ENCODE measurements around the gene SMARCC1. TPM values are rescaled to one million over a fixed set of nuclear protein-coding genes. Genes with fewer than 3 reads are reported as not detected.

Gene SMARCC1
- polyA plus RNA-seq, 2 of the 4 experiments (the other 2 are of a cell fraction), result 27.1 to 27.5 TPM

DNA sequence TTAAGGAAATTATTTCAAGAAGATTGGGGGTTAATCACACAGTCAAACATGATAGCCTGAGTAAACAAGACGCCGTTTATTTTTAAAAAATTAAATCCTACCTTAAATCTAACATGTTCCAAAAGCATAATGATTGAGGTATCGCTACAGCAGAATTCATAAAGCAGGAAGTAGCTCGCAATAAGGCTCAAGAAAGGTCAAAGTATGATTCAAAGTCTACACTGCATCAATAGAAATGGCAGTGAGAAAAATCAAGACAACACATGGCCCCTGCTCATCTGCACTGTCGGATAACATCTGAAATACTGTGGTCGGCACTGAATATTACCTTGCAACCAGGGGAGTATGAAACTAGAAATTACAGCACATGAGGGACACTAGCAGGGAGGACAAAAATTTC, 93.2 kb downstream of the SMARCC1 start:
- DNase-seq (ENCODE audit: low read depth in 1 of 2, low spot score in 1 of 2) (no peak), ATAC-seq (no peak), FAIRE-seq (no peak)
- H3K9me3 ChIP-seq, result no peaks in the 10 kb centered on the region
- WGBS (ENCODE audit: missing lambda C conversion rate), result 92% methylated on average over 6 of the region's 6 CpGs
- TF ChIP-seq CBX2 (IDR thresholded peaks at IDR 0.05; ENCODE audit: borderline replicate concordance, low read depth) (no peak), CEBPB (IDR thresholded peaks at IDR 0.05) (no peak), ZFP36 (IDR thresholded peaks at IDR 0.05; ENCODE audit: borderline replicate concordance, partially characterized antibody) (no peak), PHF8 (IDR thresholded peaks at IDR 0.05; ENCODE audit: borderline replicate concordance, low read depth) (no peak), MYC (IDR thresholded peaks at IDR 0.05; ENCODE audit: borderline replicate concordance, low read length) (no peak), ZNF302 (CRISPR knock-in tag; IDR thresholded peaks at IDR 0.05) (no peak), HOXB5 (CRISPR knock-in tag; IDR thresholded peaks at IDR 0.05) (no peak), KDM1A (IDR thresholded peaks at IDR 0.05; ENCODE audit: low read depth) (no peak), FOXS1 (CRISPR knock-in tag; IDR thresholded peaks at IDR 0.05) (no peak), ATOH8 (CRISPR knock-in tag; IDR thresholded peaks at IDR 0.05; ENCODE audit: low read depth) (no peak)
- TF ChIP-seq, protein P1, sequence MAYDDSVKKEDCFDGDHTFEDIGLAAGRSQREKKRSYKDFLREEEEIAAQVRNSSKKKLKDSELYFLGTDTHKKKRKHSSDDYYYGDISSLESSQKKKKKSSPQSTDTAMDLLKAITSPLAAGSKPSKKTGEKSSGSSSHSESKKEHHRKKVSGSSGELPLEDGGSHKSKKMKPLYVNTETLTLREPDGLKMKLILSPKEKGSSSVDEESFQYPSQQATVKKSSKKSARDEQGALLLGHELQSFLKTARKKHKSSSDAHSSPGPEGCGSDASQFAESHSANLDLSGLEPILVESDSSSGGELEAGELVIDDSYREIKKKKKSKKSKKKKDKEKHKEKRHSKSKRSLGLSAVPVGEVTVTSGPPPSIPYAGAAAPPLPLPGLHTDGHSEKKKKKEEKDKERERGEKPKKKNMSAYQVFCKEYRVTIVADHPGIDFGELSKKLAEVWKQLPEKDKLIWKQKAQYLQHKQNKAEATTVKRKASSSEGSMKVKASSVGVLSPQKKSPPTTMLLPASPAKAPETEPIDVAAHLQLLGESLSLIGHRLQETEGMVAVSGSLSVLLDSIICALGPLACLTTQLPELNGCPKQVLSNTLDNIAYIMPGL (CRISPR knock-in tag; IDR thresholded peaks at IDR 0.05; ENCODE audit: borderline replicate concordance), result no peak
- TF ChIP-seq, protein P2, sequence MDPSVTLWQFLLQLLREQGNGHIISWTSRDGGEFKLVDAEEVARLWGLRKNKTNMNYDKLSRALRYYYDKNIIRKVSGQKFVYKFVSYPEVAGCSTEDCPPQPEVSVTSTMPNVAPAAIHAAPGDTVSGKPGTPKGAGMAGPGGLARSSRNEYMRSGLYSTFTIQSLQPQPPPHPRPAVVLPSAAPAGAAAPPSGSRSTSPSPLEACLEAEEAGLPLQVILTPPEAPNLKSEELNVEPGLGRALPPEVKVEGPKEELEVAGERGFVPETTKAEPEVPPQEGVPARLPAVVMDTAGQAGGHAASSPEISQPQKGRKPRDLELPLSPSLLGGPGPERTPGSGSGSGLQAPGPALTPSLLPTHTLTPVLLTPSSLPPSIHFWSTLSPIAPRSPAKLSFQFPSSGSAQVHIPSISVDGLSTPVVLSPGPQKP (IDR thresholded peaks at IDR 0.05; ENCODE audit: low read depth, low read length), result no peak
- ChIA-PET POLR2A (no interaction called here), CTCF (no interaction called here)
- no peak overlapping the region for H3K27ac ChIP-seq
- no peak overlapping the region for H3K4me3 ChIP-seq
- H3K4me1 ChIP-seq, result no peaks in the 10 kb centered on the region
- H3K4me2 ChIP-seq, result no peak overlapping the region

- TF ChIP-seq RAD21 (conservative IDR thresholded peaks at IDR 0.05 in 1 of 2, IDR thresholded peaks at IDR 0.05 in 1 of 2), result no peak
- Histone ChIP-seq H3K4me2 (no peak overlapping the region), H3K4me3 (no peak overlapping the region), H3K9me3 (no peaks in the 10 kb centered on the region), H3K27ac (no peak overlapping the region), H3K4me1 (no peaks in the 10 kb centered on the region)
- CTCF ChIA-PET, result interaction anchor here (1.0 kb wide), 1 partner anchor 467 kb away, joined by 4 read pairs; no protein-coding TSS in a partner anchor
- WGBS (ENCODE audit: missing lambda C conversion rate), result 76% methylated on average over 5 of the region's 5 CpGs
- FAIRE-seq (no peak), DNase-seq (ENCODE audit: low read depth in 1 of 2, low spot score in 1 of 2) (no peak), ATAC-seq (no peak)
- POLR2A ChIA-PET, result no interaction called here
Measured at GRCh38 chr3:47685037-47685436, 96.7 kb downstream of the SMARCC1 start.

DNA sequence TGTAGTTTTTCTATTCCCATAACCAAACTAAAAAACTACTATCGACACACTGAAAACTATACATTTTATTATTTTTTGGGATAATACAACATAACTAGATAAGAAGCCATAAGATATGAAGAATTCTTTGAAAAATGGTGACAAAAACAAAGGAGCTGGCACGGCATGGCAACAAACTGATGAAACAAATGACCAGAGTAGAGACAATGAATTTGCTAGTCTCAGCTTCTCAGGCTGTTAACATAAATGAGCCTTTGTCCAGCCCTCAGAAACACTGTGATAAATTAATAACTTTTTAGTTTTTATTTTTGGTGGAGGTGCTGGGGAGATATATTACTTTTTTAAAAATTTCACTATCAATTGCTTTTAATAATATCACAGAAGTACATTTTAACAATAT, 100.7 kb downstream of the SMARCC1 start:
- Histone ChIP-seq H3K4me1 (no peaks in the 10 kb centered on the region), H3K27ac (no peak overlapping the region), H3K4me2 (no peak overlapping the region), H3K4me3 (no peak overlapping the region), H3K9me3 (no peaks in the 10 kb centered on the region)
- ATAC-seq, result no peak
- POLR2A ChIA-PET, result no interaction called here
- no peak for FAIRE-seq
- CTCF ChIA-PET, result no interaction called here
- DNase-seq (ENCODE audit: low read depth in 1 of 2, low spot score in 1 of 2), result no peak
- TF ChIP-seq CHD2 (IDR thresholded peaks at IDR 0.05; ENCODE audit: low read length, partially characterized antibody) (no peak), RFX5 (IDR thresholded peaks at IDR 0.05) (no peak), RAD21 (conservative IDR thresholded peaks at IDR 0.05 in 1 of 2, IDR thresholded peaks at IDR 0.05 in 1 of 2) (no peak), FOSL2 (IDR thresholded peaks at IDR 0.05) (no peak), FOSL2 (CRISPR knock-in tag; IDR thresholded peaks at IDR 0.05) (no peak), HOXB13 (CRISPR knock-in tag; IDR thresholded peaks at IDR 0.05; ENCODE audit: low read depth) (no peak), PHF8 (IDR thresholded peaks at IDR 0.05; ENCODE audit: borderline replicate concordance, low read depth) (no peak), RCOR1 (IDR thresholded peaks at IDR 0.05; ENCODE audit: low read depth, low read length) (no peak)
- TF ChIP-seq, protein P3, sequence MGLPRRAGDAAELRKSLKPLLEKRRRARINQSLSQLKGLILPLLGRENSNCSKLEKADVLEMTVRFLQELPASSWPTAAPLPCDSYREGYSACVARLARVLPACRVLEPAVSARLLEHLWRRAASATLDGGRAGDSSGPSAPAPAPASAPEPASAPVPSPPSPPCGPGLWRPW (IDR thresholded peaks at IDR 0.05), result no peak
- WGBS (ENCODE audit: missing lambda C conversion rate), result 93% methylated on average over 2 of the region's 2 CpGs

Measured in A549 (cell line).